NCI-H2029 treated with DMSO at 0.1 percent for 48 hours (cell line): ENCODE results near the gene RELN.

Experiments
- DNase-seq: peaks from one replicate; lab custom pipeline; 2025; lab: John Stamatoyannopoulos, UW

Gene RELN

GRCh38 chr7:103893350-103893749 lies 96.1 kb downstream of the RELN start:
- DNase-seq, result no peak

GRCh38 chr7:103889451-103889850 lies 100.0 kb downstream of the RELN start:
- no peak for DNase-seq

GRCh38 chr7:103888603-103889153 lies 100.8 kb downstream of the RELN start:
- no peak for DNase-seq

GRCh38 chr7:103887853-103888602 lies 101.4 kb downstream of the RELN start:
- no peak for DNase-seq

GRCh38 chr7:103887050-103887449 lies 102.4 kb downstream of the RELN start:
- DNase-seq, result no peak

- DNase-seq, result no peak
These were observed 109.4 kb downstream of the RELN start for GRCh38 chr7:103879928-103880600.

- DNase-seq, result no peak
These were observed 110.0 kb downstream of the RELN start for GRCh38 chr7:103879411-103879810.

- DNase-seq, result no peak
These were observed 111.9 kb downstream of the RELN start for GRCh38 chr7:103877565-103877964.

- no peak for DNase-seq
These were observed 113.7 kb downstream of the RELN start for GRCh38 chr7:103875718-103876117.

GRCh38 chr7:103871473-103871872 lies 118.0 kb downstream of the RELN start:
- no peak for DNase-seq

- DNase-seq, result no peak
These were observed 118.8 kb downstream of the RELN start for GRCh38 chr7:103870664-103871063.

GRCh38 chr7:103867874-103868273 lies 121.6 kb downstream of the RELN start:
- no peak for DNase-seq

GRCh38 chr7:103866919-103867318 lies 122.5 kb downstream of the RELN start:
- DNase-seq, result peak; percentile 65

- DNase-seq, result no peak
These were observed 124.0 kb downstream of the RELN start for GRCh38 chr7:103865442-103865841.

GRCh38 chr7:103862302-103863035 lies 127.0 kb downstream of the RELN start:
- DNase-seq, result no peak

GRCh38 chr7:103859709-103860108 lies 129.7 kb downstream of the RELN start:
- DNase-seq, result no peak

GRCh38 chr7:103857435-103857834 lies 132.0 kb downstream of the RELN start:
- DNase-seq, result peak; percentile 71

- no peak for DNase-seq
These were observed 132.5 kb downstream of the RELN start for GRCh38 chr7:103856929-103857328.

- DNase-seq, result no peak
These were observed 133.8 kb downstream of the RELN start for GRCh38 chr7:103855671-103856070.

GRCh38 chr7:103854611-103855010 lies 134.8 kb downstream of the RELN start:
- no peak for DNase-seq

GRCh38 chr7:103851357-103851756 lies 138.1 kb downstream of the RELN start:
- DNase-seq, result no peak

- DNase-seq, result no peak
These were observed 145.6 kb downstream of the RELN start for GRCh38 chr7:103843689-103844480.
